H9 (cell line): ENCODE measurements around the gene HMGCS2. TPM values are rescaled to one million over a fixed set of nuclear protein-coding genes. Genes with fewer than 3 reads are reported as not detected.

ENCODE experiments used
- DNase-seq: peaks from one replicate; pipeline ENCODE4 v3.0.0-alpha.2; 2017
- H2AFZ ChIP-seq: one replicate; pipeline ENCODE4 v1.6.1; 2013; ENCODE audit warnings: mild to moderate bottlenecking, low read length, control low read depth, moderate library complexity
- H2AK5ac ChIP-seq: 2 replicates; pipeline ENCODE4 v1.6.1; 2013; ENCODE audit warnings: low read length, control low read depth, mixed read lengths; ENCODE audit not compliant: insufficient read length
- H2BK120ac ChIP-seq: one replicate; pipeline ENCODE4 v1.6.1; 2013; ENCODE audit warnings: low read depth, mild to moderate bottlenecking, low read length, control low read depth, inconsistent platforms; ENCODE audit not compliant: poor library complexity, severe bottlenecking
- H2BK12ac ChIP-seq: 2 replicates; pipeline ENCODE4 v1.6.1; 2013; ENCODE audit warnings: low read length, control low read depth, mixed read lengths, low read depth; ENCODE audit not compliant: insufficient read length
- H2BK15ac ChIP-seq: 2 replicates; pipeline ENCODE4 v1.6.1; 2013; ENCODE audit warnings: low read depth, low read length, control low read depth
- H2BK20ac ChIP-seq: one replicate; pipeline ENCODE4 v1.6.1; 2013; ENCODE audit warnings: low read depth, mild to moderate bottlenecking, low read length, control low read depth, inconsistent platforms; ENCODE audit not compliant: poor library complexity, severe bottlenecking
- H2BK5ac ChIP-seq: 2 replicates; pipeline ENCODE4 v1.6.1; 2013; ENCODE audit warnings: low read length, control low read depth, mixed read lengths; ENCODE audit not compliant: insufficient read length
- H3K14ac ChIP-seq: 2 replicates; pipeline ENCODE4 v1.6.1; 2013; ENCODE audit warnings: low read length, control low read depth; ENCODE audit not compliant: insufficient read depth
- H3K18ac ChIP-seq: 2 replicates; pipeline ENCODE4 v1.6.1; 2013; ENCODE audit warnings: low read depth, mild to moderate bottlenecking, mixed read lengths, low read length, control low read depth; ENCODE audit not compliant: insufficient read length
- H3K23ac ChIP-seq: 2 replicates; pipeline ENCODE4 v1.6.1; 2013; ENCODE audit warnings: low read length, control low read depth, mixed read lengths, low read depth; ENCODE audit not compliant: insufficient read length
- H3K23me2 ChIP-seq: 2 replicates; pipeline ENCODE4 v1.6.1; 2013; ENCODE audit warnings: low read depth, mild to moderate bottlenecking, mixed read lengths, low read length, control low read depth; ENCODE audit not compliant: insufficient read length, poor library complexity, severe bottlenecking
- H3K27ac ChIP-seq: 2 replicates; pipeline ENCODE4 v1.5.1; 2013; ENCODE audit warnings: low read length, control low read depth, mixed read lengths, low read depth; ENCODE audit not compliant: insufficient read length
- H3K27me3 ChIP-seq: 2 replicates; pipeline ENCODE4 v1.6.1; 2013; ENCODE audit warnings: low read length, control low read depth, inconsistent platforms; ENCODE audit not compliant: insufficient read depth
- H3K4ac ChIP-seq: 2 replicates; pipeline ENCODE4 v1.6.1; 2013; ENCODE audit warnings: low read depth, mild to moderate bottlenecking, control low read depth, inconsistent platforms, low read length, moderate library complexity
- H3K4me1 ChIP-seq: 2 replicates; pipeline ENCODE4 v1.6.1; 2013; ENCODE audit warnings: low read length, control low read depth, inconsistent platforms; ENCODE audit not compliant: insufficient read depth
- H3K4me2 ChIP-seq: 2 replicates; pipeline ENCODE4 v1.6.1; 2013; ENCODE audit warnings: low read length, control low read depth, mixed read lengths; ENCODE audit not compliant: insufficient read length, insufficient read depth
- H3K56ac ChIP-seq: 2 replicates; pipeline ENCODE4 v1.6.1; 2013; ENCODE audit warnings: low read depth, mild to moderate bottlenecking, mixed read lengths, low read length, control low read depth; ENCODE audit not compliant: insufficient read length
- H3K79me1 ChIP-seq: 2 replicates; pipeline ENCODE4 v1.6.1; 2013; ENCODE audit warnings: low read depth, mild to moderate bottlenecking, moderate library complexity, low read length, control low read depth, inconsistent platforms; ENCODE audit not compliant: insufficient read depth, poor library complexity, severe bottlenecking
- H3K79me2 ChIP-seq: 2 replicates; pipeline ENCODE4 v1.6.1; 2013; ENCODE audit warnings: low read length, control low read depth, inconsistent platforms; ENCODE audit not compliant: insufficient read depth
- H3K9ac ChIP-seq: 2 replicates; pipeline ENCODE4 v1.6.1; 2013; ENCODE audit warnings: low read length, control low read depth, mixed read lengths; ENCODE audit not compliant: insufficient read length; ENCODE audit errors: extremely low read depth
- H3K9me3 ChIP-seq: one replicate; pipeline ENCODE4 v1.6.1; 2013; ENCODE audit warnings: low read depth, low read length, inconsistent platforms; ENCODE audit not compliant: control insufficient read depth
- H3T11ph ChIP-seq: one replicate; pipeline ENCODE4 v1.6.1; 2013; ENCODE audit warnings: mild to moderate bottlenecking, low read length, control low read depth, inconsistent platforms
- H4K20me1 ChIP-seq: one replicate; pipeline ENCODE4 v1.6.1; 2013; ENCODE audit not compliant: control insufficient read depth, insufficient read length, insufficient read depth
- H4K5ac ChIP-seq: 2 replicates; pipeline ENCODE4 v1.6.1; 2013; ENCODE audit warnings: low read depth, mild to moderate bottlenecking, mixed read lengths, low read length, control low read depth; ENCODE audit not compliant: insufficient read length
- H4K8ac ChIP-seq: replicated peaks from 2 replicates; pipeline ENCODE4 v1.6.1; 2013; ENCODE audit warnings: low read length, control low read depth, mixed read lengths, low read depth; ENCODE audit not compliant: insufficient read length
- H4K91ac ChIP-seq: 2 replicates; pipeline ENCODE4 v1.6.1; 2013; ENCODE audit warnings: low read depth, mild to moderate bottlenecking, moderate library complexity, mixed read lengths, low read length, control low read depth; ENCODE audit not compliant: insufficient read length
- H3K27ac Mint-ChIP-seq, 3 experiments: 2 replicates in 2 of 3; 3 replicates in 1 of 3; pipeline ENCODE4 v1.8.0; 2020 to 2021; ENCODE audit warnings: mixed read lengths in 3 of 3, mild to moderate bottlenecking in 1 of 3, moderate library complexity in 1 of 3
- H3K27me3 Mint-ChIP-seq: 2 replicates; pipeline ENCODE4 v1.8.0; 2021; ENCODE audit warnings: low read depth, mild to moderate bottlenecking, moderate library complexity, mixed read lengths
- H3K36me3 Mint-ChIP-seq, 3 experiments: 2 replicates in 2 of 3; 3 replicates in 1 of 3; pipeline ENCODE4 v1.8.0; 2020 to 2021; ENCODE audit warnings: low read depth in 3 of 3, mixed read lengths in 3 of 3; ENCODE audit not compliant: insufficient read depth in 1 of 3
- H3K4me1 Mint-ChIP-seq, 2 experiments: 2 replicates each; pipeline ENCODE4 v1.8.0; 2020; ENCODE audit warnings: mixed read lengths in 2 of 2
- H3K4me3 Mint-ChIP-seq, 2 experiments: 2 replicates in 1 of 2; 3 replicates in 1 of 2; pipeline ENCODE4 v1.8.0; 2020 to 2021; ENCODE audit warnings: mild to moderate bottlenecking in 2 of 2, mixed read lengths in 2 of 2, moderate library complexity in 1 of 2
- H3K9me3 Mint-ChIP-seq, 2 experiments: 2 replicates in 1 of 2; 3 replicates in 1 of 2; pipeline ENCODE4 v1.8.0; 2020; ENCODE audit warnings: mild to moderate bottlenecking in 2 of 2, mixed read lengths in 2 of 2, moderate library complexity in 1 of 2
- WGBS: extraction: QIAGEN DNeasy Blood & Tissue Kit; methylation state at CpG from one replicate; pipeline ENCODE4 v1.1.7; 2013; ENCODE audit warnings: missing lambda C conversion rate, low lambda C conversion rate, mixed read lengths; ENCODE audit not compliant: insufficient read length; ENCODE audit errors: extremely low coverage; 5-methylcytosine and 5-hydroxymethylcytosine counted together
- total RNA-seq: library from RNA; stranded (reverse); gene quantifications from 2 replicates; pipeline ENCODE4 v1.2.1, GENCODE V29; 2021
- TF ChIP-seq, protein P1 (sequence below): fragments of 200-600 bp; sonication (generic); conservative IDR thresholded peaks from 3 replicates; pipeline ENCODE4 v1.8.0; 2021; ENCODE audit warnings: antibody characterized with exemption, mild to moderate bottlenecking

Gene HMGCS2
- total RNA-seq, 1 experiment from 2014 or later, result not detected

DNA sequence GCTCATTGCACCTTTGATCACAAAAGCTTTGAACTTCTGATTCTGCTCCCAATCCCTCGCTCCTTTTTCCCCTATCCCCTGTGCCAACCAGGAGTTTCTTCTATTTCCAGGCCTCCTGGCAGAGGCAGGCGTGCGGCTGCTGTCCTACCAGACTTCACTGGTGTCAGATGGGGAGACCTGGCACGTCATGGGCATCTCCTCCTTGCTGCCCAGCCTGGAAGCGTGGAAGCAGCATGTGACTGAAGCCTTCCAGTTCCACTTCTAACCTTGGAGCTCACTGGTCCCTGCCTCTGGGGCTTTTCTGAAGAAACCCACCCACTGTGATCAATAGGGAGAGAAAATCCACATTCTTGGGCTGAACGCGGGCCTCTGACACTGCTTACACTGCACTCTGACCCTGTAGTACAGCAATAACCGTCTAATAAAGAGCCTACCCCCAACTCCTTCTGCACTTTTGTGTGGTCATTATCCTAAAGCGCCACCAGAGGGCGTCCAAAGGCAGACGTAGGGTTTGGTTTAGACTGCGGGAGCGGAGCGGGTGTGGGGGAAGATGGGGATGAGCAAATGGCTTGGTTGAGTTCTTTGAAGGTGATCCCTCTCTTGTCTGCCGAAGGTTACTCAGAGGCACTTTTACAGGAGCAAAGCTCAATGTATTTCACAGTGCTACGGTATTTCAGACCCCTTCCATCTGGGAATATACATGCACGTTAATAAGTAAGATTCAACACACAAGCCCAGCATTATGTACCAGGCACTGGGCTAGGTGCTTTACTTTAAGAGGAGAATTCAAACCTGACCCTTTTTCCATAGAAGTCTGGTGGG is 24.7 kb downstream of the HMGCS2 start:
- Histone ChIP-seq H4K5ac (no peak overlapping the region), H3K4ac (no peak overlapping the region), H3K23ac (no peak overlapping the region), H3K79me2 (no peaks in the 10 kb centered on the region), H2BK5ac (no peak overlapping the region), H3K9ac (no peak overlapping the region), H3K9me3 (no peaks in the 10 kb centered on the region), H4K91ac (no peak overlapping the region), H2BK120ac (no peak overlapping the region), H3K23me2 (no peaks in the 10 kb centered on the region), H2BK20ac (no peak overlapping the region), H4K20me1 (no peaks in the 10 kb centered on the region), H3K27ac (no peak overlapping the region), H2BK15ac (no peak overlapping the region), H3K4me1 (peaks cover 4% of the 10 kb centered on the region; the same call in 1 of the 2 replicates), H2AFZ (no peak overlapping the region), H2BK12ac (no peak overlapping the region), H3K14ac (no peak overlapping the region), H3T11ph (no peak overlapping the region), H2AK5ac (no peak overlapping the region), H3K56ac (no peak overlapping the region), H3K79me1 (no peaks in the 10 kb centered on the region), H4K8ac (no peak overlapping the region), H3K4me2 (no peak overlapping the region), H3K27me3 (no peaks in the 10 kb centered on the region; the same call in 1 of the 2 replicates), H3K18ac (no peak overlapping the region)
- peaks cover 22 to 33% of the 10 kb centered on the region in 2 experiments for H3K4me1 Mint-ChIP-seq
- peak; percentile 67 for DNase-seq
- no peaks in the 10 kb centered on the region; a peak in 1 of 5 replicates for H3K9me3 Mint-ChIP-seq
- no peak overlapping the region for H3K4me3 Mint-ChIP-seq
- WGBS, result no CpG with 5 or more reads among the region's 17 CpGs
- H3K27ac Mint-ChIP-seq, result peak overlapping the region; percentile 21 to 86 (median 55); a peak in 5 of 7 replicates
- H3K36me3 Mint-ChIP-seq, result peaks cover 35 to 54% (median 46%) of the 10 kb centered on the region in 3 experiments; a peak in 6 of 7 replicates
- H3K27me3 Mint-ChIP-seq, result no peaks in the 10 kb centered on the region; the same call in none of the 2 replicates
- TF ChIP-seq, protein P1, sequence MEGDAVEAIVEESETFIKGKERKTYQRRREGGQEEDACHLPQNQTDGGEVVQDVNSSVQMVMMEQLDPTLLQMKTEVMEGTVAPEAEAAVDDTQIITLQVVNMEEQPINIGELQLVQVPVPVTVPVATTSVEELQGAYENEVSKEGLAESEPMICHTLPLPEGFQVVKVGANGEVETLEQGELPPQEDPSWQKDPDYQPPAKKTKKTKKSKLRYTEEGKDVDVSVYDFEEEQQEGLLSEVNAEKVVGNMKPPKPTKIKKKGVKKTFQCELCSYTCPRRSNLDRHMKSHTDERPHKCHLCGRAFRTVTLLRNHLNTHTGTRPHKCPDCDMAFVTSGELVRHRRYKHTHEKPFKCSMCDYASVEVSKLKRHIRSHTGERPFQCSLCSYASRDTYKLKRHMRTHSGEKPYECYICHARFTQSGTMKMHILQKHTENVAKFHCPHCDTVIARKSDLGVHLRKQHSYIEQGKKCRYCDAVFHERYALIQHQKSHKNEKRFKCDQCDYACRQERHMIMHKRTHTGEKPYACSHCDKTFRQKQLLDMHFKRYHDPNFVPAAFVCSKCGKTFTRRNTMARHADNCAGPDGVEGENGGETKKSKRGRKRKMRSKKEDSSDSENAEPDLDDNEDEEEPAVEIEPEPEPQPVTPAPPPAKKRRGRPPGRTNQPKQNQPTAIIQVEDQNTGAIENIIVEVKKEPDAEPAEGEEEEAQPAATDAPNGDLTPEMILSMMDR, result peak; percentile 87
